ENCODE data around the gene QARS1.

DNA sequence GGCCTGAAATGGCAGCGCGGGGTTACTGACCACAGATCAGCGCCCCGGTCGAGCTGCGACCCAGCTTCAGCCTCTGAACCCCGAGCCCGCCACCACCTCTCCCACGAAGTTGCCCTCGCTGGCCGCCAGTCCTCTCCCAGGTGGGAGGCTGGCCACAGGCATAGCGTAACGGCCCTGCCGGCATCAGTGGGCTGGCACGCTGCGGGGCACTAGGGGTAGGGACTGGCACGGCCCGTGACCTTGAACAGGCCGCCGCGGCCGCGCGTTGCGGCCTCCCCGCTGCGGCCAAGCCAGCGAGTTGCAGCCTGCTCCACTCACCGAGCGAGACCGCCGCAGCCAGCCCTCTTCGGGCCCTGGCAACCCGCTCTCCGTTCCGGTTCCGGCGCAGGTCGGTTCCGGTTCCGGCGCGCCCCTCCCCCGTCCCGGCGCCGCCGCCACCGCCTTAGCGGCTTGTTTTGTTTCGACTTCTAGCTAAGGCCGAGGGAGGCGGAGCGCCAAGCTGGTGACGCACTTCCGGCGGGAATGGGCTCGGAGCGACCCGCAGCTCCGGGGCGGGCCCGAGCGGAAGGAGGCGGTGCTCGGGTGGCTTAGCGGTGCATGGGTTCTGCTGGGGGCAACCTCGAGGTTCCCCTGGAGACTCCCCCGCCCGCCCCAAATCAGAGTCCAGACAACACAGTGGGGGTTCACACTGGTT is 16.0 kb upstream of the QARS1 start, which contains the start of gene USP19:
- TF ChIP-seq, protein P1, sequence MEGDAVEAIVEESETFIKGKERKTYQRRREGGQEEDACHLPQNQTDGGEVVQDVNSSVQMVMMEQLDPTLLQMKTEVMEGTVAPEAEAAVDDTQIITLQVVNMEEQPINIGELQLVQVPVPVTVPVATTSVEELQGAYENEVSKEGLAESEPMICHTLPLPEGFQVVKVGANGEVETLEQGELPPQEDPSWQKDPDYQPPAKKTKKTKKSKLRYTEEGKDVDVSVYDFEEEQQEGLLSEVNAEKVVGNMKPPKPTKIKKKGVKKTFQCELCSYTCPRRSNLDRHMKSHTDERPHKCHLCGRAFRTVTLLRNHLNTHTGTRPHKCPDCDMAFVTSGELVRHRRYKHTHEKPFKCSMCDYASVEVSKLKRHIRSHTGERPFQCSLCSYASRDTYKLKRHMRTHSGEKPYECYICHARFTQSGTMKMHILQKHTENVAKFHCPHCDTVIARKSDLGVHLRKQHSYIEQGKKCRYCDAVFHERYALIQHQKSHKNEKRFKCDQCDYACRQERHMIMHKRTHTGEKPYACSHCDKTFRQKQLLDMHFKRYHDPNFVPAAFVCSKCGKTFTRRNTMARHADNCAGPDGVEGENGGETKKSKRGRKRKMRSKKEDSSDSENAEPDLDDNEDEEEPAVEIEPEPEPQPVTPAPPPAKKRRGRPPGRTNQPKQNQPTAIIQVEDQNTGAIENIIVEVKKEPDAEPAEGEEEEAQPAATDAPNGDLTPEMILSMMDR (conservative IDR thresholded peaks at IDR 0.05; ENCODE audit: low read length): 0 out of 2 replicates have a peak, but pooled peaks have one; percentile 8
- no peak for TF ChIP-seq EZH2phosphoT487 (IDR thresholded peaks at IDR 0.05; ENCODE audit: borderline replicate concordance, low read depth, low read length)

All from OCI-LY7 (cell line).